Lower lobe of right lung (tissue), 2 donors: ENCODE data around the gene YRDC. TPM values are rescaled to one million over a fixed set of nuclear protein-coding genes. Genes with fewer than 3 reads are reported as not detected.
A peak's percentile ranks its signal among the peaks of the same experiment; 100 is the strongest.

ENCODE experiments used
- ATAC-seq, 2 donors: fragments of 200-7000 bp; cut with Tn5 transposase; one replicate each; pipeline ENCODE4 v1.9.1; 2020 to 2022; ENCODE audit warnings: mild to moderate bottlenecking in 2 of 2, moderate library complexity in 2 of 2
- DNase-seq: peaks from one replicate; pipeline ENCODE4 v3.0.0-alpha.2; 2020
- H3K27ac ChIP-seq: fragments of 200-600 bp; one replicate; pipeline ENCODE4 v1.8.0; 2022
- H3K27me3 ChIP-seq: fragments of 200-600 bp; one replicate; pipeline ENCODE4 v1.8.0; 2022; ENCODE audit warnings: low read depth
- H3K36me3 ChIP-seq: fragments of 200-600 bp; one replicate; pipeline ENCODE4 v1.8.0; 2022; ENCODE audit warnings: mild to moderate bottlenecking
- H3K4me1 ChIP-seq: fragments of 200-600 bp; one replicate; pipeline ENCODE4 v1.8.0; 2022
- H3K4me3 ChIP-seq: fragments of 200-600 bp; one replicate; pipeline ENCODE4 v1.8.0; 2022; ENCODE audit warnings: mild to moderate bottlenecking
- H3K9me3 ChIP-seq: fragments of 200-600 bp; one replicate; pipeline ENCODE4 v1.8.0; 2022
- CTCF ChIP-seq: fragments of 200-600 bp; IDR thresholded peaks from one replicate; pipeline ENCODE4 v1.8.0; 2022; ENCODE audit warnings: antibody characterized with exemption, mild to moderate bottlenecking
- intact Hi-C: fragments of 100-400 bp; cut with DNase I; formaldehyde crosslinking; loops from one replicate; pipeline ENCODE4 v1.11.0; 2022
- total RNA-seq: library from RNA; stranded (reverse); fragmentation: NEBNext Ultra II Directional; extraction: Animal tissue kit (Norgen Biotek cat#: 25700); gene quantifications from one replicate; pipeline ENCODE4 v1.2.1, GENCODE V29; 2021
- donor health status: DM: no; HTN: yes; CAD: no; lungs with severe emphysema.

Gene YRDC
- total RNA-seq, 1 donor from 2014 or later: 11.2 TPM

- Histone ChIP-seq H3K36me3 (peaks cover 92% of the 10 kb centered on the region), H3K27ac (no peak overlapping the region), H3K27me3 (no peaks in the 10 kb centered on the region), H3K4me1 (no peaks in the 10 kb centered on the region), H3K9me3 (no peaks in the 10 kb centered on the region), H3K4me3 (no peak overlapping the region)
- no peak for TF ChIP-seq CTCF
- DNase-seq (no peak), ATAC-seq (no peak)
- intact Hi-C loops: no loop called here
Observed at GRCh38 chr1:37831109-37831508, 23.1 kb upstream of the YRDC start.

GRCh38 chr1:37828410-37829074, 20.5 kb upstream of the YRDC start:
- no peak for TF ChIP-seq CTCF
- DNase-seq: no peak
- intact Hi-C loops: no loop called here
- Histone ChIP-seq H3K36me3 (peaks cover 90% of the 10 kb centered on the region), H3K27me3 (no peaks in the 10 kb centered on the region), H3K4me1 (no peaks in the 10 kb centered on the region), H3K27ac (no peak overlapping the region), H3K9me3 (no peaks in the 10 kb centered on the region), H3K4me3 (no peak overlapping the region)
- no peak for ATAC-seq

- Histone ChIP-seq H3K27ac (no peak overlapping the region), H3K27me3 (no peaks in the 10 kb centered on the region), H3K9me3 (no peaks in the 10 kb centered on the region), H3K36me3 (peaks cover 90% of the 10 kb centered on the region), H3K4me1 (no peaks in the 10 kb centered on the region), H3K4me3 (no peak overlapping the region)
- peak in 1 of 2 donors; percentile 57 for ATAC-seq
- no peak for TF ChIP-seq CTCF
- intact Hi-C loops: no loop called here
- DNase-seq: no peak
Observed at GRCh38 chr1:37825506-37825905, 17.5 kb upstream of the YRDC start.

GRCh38 chr1:37824001-37824400, 16.0 kb upstream of the YRDC start:
- Histone ChIP-seq H3K27me3 (no peaks in the 10 kb centered on the region), H3K9me3 (no peaks in the 10 kb centered on the region), H3K4me1 (no peaks in the 10 kb centered on the region), H3K36me3 (peaks cover 89% of the 10 kb centered on the region), H3K27ac (no peak overlapping the region), H3K4me3 (no peak overlapping the region)
- no peak for ATAC-seq
- intact Hi-C loops: no loop called here
- TF ChIP-seq CTCF: no peak
- DNase-seq: no peak

- ATAC-seq (no peak), DNase-seq (no peak)
- peaks cover 83% of the 10 kb centered on the region for H3K36me3 ChIP-seq
- TF ChIP-seq CTCF: no peak
- H3K4me3 ChIP-seq: no peak overlapping the region
- no peaks in the 10 kb centered on the region for H3K4me1 ChIP-seq
- intact Hi-C loops: no loop called here
- H3K27me3 ChIP-seq: no peaks in the 10 kb centered on the region
- no peaks in the 10 kb centered on the region for H3K9me3 ChIP-seq
- no peak overlapping the region for H3K27ac ChIP-seq
Observed at GRCh38 chr1:37822906-37823815, 15.2 kb upstream of the YRDC start.
